ENCODE measurements around the gene CDK4. TPM values are rescaled to one million over a fixed set of nuclear protein-coding genes. Genes with fewer than 3 reads are reported as not detected.

CDK4 gene
- total and polyA plus RNA-seq, 7 donors = 38.0 to 105 (median 56.6) TPM

DNA sequence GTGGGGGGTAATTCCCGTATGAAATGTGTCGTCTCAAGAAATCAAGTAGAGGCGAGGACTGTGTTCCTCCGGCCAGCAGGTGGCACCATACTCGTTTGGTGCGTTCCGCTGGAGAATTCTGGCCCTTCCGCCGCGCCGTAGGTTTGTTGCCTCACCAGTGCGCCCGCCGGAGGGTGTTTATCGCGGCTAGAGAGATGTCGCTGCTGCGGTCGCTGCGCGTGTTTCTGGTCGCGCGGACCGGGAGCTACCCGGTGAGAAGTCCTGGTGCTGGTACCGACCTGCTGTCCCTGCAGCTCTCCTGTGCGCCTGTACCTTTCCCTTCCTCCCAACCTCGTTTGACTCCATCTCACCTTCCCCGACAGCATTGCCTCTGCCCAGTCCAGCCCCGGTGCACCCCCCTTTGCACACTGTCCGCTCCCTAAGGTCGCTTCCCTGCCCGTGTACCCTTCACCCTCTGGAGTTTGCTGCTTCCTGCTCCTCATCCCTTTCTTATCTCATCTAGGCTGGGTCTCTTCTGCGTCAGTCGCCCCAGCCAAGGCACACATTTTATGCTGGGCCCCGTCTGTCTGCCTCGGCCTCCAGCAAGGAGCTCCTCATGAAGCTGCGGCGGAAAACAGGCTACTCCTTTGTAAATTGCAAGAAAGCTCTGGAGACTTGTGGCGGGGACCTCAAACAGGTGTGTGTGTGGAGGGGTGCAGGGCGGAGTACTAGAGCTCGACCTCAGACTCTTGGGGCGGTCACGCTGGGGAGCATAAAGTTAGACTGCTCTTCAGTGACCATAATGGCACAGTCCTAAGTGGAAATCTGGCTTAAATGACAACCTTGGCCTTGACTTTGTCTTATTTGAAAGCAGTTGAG is 30.7 kb upstream of the CDK4 start, which contains the start of gene TSFM:
Gene TSFM (plus strand): TSS at position 180 of the 858 bp plus-strand sequence. CDS start 15 bp downstream, at position 195.
- DNase-seq (peak; percentile 98 to 99), ATAC-seq (peak; percentile 96 to 99 (median 98))
- intact Hi-C loops (cut with DNase I) = loop anchor here in 1 of 2 donors (1.0 kb wide), 1 partner anchor 122 kb away; no protein-coding TSS in a partner anchor
- H3K36me3 ChIP-seq (ENCODE audit: insufficient read depth in 1 of 2, low read depth in 1 of 2) = peaks cover 9 to 51% of the 10 kb centered on the region in 2 donors
- peaks cover 17% of the 10 kb centered on the region for H3K4me1 ChIP-seq
- peak within 1 kb of the TSS; percentile 84 for H3K27ac ChIP-seq
- peak within 1 kb of the TSS; percentile 83 for H3K4me3 ChIP-seq
- WGBS, 3 donors = 0 to 1% (median 1%) methylated on average over 43 to 45 of the region's 45 CpGs
- TF ChIP-seq, protein P1, sequence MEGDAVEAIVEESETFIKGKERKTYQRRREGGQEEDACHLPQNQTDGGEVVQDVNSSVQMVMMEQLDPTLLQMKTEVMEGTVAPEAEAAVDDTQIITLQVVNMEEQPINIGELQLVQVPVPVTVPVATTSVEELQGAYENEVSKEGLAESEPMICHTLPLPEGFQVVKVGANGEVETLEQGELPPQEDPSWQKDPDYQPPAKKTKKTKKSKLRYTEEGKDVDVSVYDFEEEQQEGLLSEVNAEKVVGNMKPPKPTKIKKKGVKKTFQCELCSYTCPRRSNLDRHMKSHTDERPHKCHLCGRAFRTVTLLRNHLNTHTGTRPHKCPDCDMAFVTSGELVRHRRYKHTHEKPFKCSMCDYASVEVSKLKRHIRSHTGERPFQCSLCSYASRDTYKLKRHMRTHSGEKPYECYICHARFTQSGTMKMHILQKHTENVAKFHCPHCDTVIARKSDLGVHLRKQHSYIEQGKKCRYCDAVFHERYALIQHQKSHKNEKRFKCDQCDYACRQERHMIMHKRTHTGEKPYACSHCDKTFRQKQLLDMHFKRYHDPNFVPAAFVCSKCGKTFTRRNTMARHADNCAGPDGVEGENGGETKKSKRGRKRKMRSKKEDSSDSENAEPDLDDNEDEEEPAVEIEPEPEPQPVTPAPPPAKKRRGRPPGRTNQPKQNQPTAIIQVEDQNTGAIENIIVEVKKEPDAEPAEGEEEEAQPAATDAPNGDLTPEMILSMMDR (IDR thresholded peaks at IDR 0.05) = peak; percentile 88
- no peaks in the 10 kb centered on the region for H3K27me3 ChIP-seq (ENCODE audit: insufficient read depth in 3 of 3, low read length in 2 of 3)
- H3K9me3 ChIP-seq = no peaks in the 10 kb centered on the region

- H3K36me3 ChIP-seq (ENCODE audit: insufficient read depth in 1 of 2, low read depth in 1 of 2) = peaks cover 9 to 45% of the 10 kb centered on the region in 2 donors
- no peaks in the 10 kb centered on the region for H3K9me3 ChIP-seq
- ATAC-seq (peak; percentile 1 to 18 (median 6)), DNase-seq (no peak)
- H3K4me3 ChIP-seq = peak overlapping the region; percentile 83
- intact Hi-C loops (cut with DNase I) = loop anchor here in 1 of 2 donors (1.0 kb wide), 1 partner anchor 123 kb away; no protein-coding TSS in a partner anchor
- H3K4me1 ChIP-seq = peaks cover 17% of the 10 kb centered on the region
- WGBS, 3 donors = 22 to 32% (median 27%) methylated on average over 4 of the region's 4 CpGs
- TF ChIP-seq, protein P1 (IDR thresholded peaks at IDR 0.05) = no peak
- peak overlapping the region; percentile 84 for H3K27ac ChIP-seq
- no peaks in the 10 kb centered on the region for H3K27me3 ChIP-seq (ENCODE audit: insufficient read depth in 3 of 3, low read length in 2 of 3)
Observed at GRCh38 chr12:57782243-57782607, 30.1 kb upstream of the CDK4 start.

DNA sequence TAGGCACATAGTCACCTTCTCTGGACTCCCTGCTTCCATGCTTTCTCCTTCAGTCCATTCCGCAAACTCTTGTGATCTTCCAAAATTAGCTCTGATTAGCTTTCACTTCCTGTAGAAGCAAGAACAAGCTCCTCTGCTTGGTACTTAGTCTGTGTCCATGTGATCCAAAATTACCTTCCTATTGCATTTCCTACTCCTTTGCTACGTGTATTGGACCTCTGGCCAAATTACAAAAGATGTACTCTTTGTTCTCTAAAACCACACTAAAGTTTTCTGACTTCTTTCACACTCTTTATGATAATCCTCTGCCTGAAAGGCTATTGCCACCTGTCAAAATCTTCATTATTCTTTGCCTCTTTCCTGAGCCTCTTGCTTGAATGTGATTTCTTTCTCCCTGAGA is 29.7 kb upstream of the CDK4 start:
- TF ChIP-seq, protein P1 (IDR thresholded peaks at IDR 0.05) = no peak
- peaks cover 6 to 41% of the 10 kb centered on the region in 2 donors for H3K36me3 ChIP-seq (ENCODE audit: insufficient read depth in 1 of 2, low read depth in 1 of 2)
- no peak overlapping the region for H3K4me3 ChIP-seq
- H3K27ac ChIP-seq = no peak overlapping the region
- peaks cover 17% of the 10 kb centered on the region for H3K4me1 ChIP-seq
- DNase-seq (no peak), ATAC-seq (no peak)
- intact Hi-C loops (cut with DNase I) = loop anchor here in 1 of 2 donors (1.0 kb wide), 1 partner anchor 124 kb away; no protein-coding TSS in a partner anchor
- H3K27me3 ChIP-seq (ENCODE audit: insufficient read depth in 3 of 3, low read length in 2 of 3) = no peaks in the 10 kb centered on the region
- 73 to 82% (median 73%) methylated on average over 2 of the region's 2 CpGs for WGBS, 3 donors
- H3K9me3 ChIP-seq = no peaks in the 10 kb centered on the region

DNA sequence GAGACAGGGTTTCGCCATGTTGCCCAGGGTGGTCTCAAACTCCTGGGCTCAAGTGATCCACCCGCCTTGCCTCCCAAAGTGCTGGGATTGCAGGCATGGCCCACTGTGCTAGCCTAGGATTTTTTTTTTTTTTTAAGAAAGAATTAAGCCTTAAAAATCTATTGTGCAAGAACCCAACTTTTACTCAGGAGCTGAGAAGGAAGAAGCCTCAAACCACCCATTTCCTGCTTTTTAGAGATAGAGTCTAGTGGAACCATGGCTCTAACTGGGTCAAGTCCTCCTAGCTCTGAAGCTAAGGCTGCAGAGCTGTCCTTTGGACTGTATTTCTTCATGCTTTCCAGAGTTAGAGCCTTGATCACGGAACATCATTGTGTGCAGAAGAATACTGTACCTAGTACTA is 29.1 kb upstream of the CDK4 start:
- H3K27ac ChIP-seq = no peak overlapping the region
- ATAC-seq = no peak
- WGBS, 3 donors = 96 to 99% (median 98%) methylated on average over 3 of the region's 3 CpGs
- intact Hi-C loops (cut with DNase I) = no loop called here
- H3K4me3 ChIP-seq = no peak overlapping the region
- no peaks in the 10 kb centered on the region for H3K27me3 ChIP-seq (ENCODE audit: insufficient read depth in 3 of 3, low read length in 2 of 3)
- DNase-seq = no peak
- H3K36me3 ChIP-seq (ENCODE audit: insufficient read depth in 1 of 2, low read depth in 1 of 2) = peaks cover 2 to 35% of the 10 kb centered on the region in 2 donors
- no peaks in the 10 kb centered on the region for H3K9me3 ChIP-seq
- TF ChIP-seq, protein P1 (IDR thresholded peaks at IDR 0.05) = no peak
- H3K4me1 ChIP-seq = peaks cover 17% of the 10 kb centered on the region
